HepG2 (cell line): ENCODE results near the gene RABEP1. TPM values are rescaled to one million over a fixed set of nuclear protein-coding genes. Genes with fewer than 3 reads are reported as not detected.

Experiments
- HNRNPK ChIP-seq: fragments of 200-400 bp; formaldehyde crosslinking; IDR thresholded peaks from 2 replicates; pipeline ENCODE4 v1.6.1; 2018; ENCODE audit warnings: low read length, low read depth, moderate library complexity, mild to moderate bottlenecking; ENCODE audit not compliant: poor library complexity, severe bottlenecking
- IRX3 ChIP-seq: sonication (generic); formaldehyde crosslinking; IDR thresholded peaks from 2 replicates; pipeline ENCODE4 v1.8.1; 2023; ENCODE audit warnings: mild to moderate bottlenecking, low read depth, missing genetic modification reagents, borderline replicate concordance
- KLF16 ChIP-seq, 2 experiments: sonication (generic) in 1 of 2; formaldehyde crosslinking in 1 of 2; IDR thresholded peaks; 2 replicates each; pipeline versions ENCODE4 v1.6.1 to v1.8.0; 2016 to 2023; ENCODE audit warnings: missing genetic modification reagents in 2 of 2, missing compliant biosample characterization in 1 of 2
- MYC ChIP-seq: sonication (generic); formaldehyde crosslinking; IDR thresholded peaks from 2 replicates; pipeline ENCODE4 v1.9.0; 2021; ENCODE audit warnings: missing genetic modification reagents, borderline replicate concordance
- NR2F1 ChIP-seq, 2 experiments: fragments of 450-650 bp in 1 of 2; formaldehyde crosslinking in 1 of 2; IDR thresholded peaks; 2 replicates each; pipeline versions ENCODE4 v1.5.0 to v1.6.1; 2016 to 2020; ENCODE audit warnings: mild to moderate bottlenecking in 1 of 2, missing compliant biosample characterization in 1 of 2, missing genetic modification reagents in 1 of 2, moderate library complexity in 1 of 2
- PLRG1 ChIP-seq: fragments of 450-650 bp; conservative IDR thresholded peaks from 2 replicates; pipeline ENCODE4 v1.6.1; 2016
- RELA ChIP-seq: sonication (generic); formaldehyde crosslinking; IDR thresholded peaks from 2 replicates; pipeline ENCODE4 v1.4.0; 2020; ENCODE audit warnings: missing genetic modification reagents
- SPEN ChIP-seq: sonication (generic); formaldehyde crosslinking; IDR thresholded peaks from 2 replicates; pipeline ENCODE4 v1.5.1; 2020; ENCODE audit warnings: low read depth, mild to moderate bottlenecking, missing genetic modification reagents
- ZNF670 ChIP-seq: sonication (generic); formaldehyde crosslinking; IDR thresholded peaks from 2 replicates; pipeline ENCODE4 v1.8.0; 2022; ENCODE audit warnings: mild to moderate bottlenecking, missing genetic modification reagents, borderline replicate concordance
- polyA plus RNA-seq, 8 experiments: library from polyadenylated mRNA; depleted of rRNA in 3 of 8; stranded (reverse) in 7 of 8; unstranded in 1 of 8; fragments of >200 nt; fragmentation: Illumina TruSeq in 4 of 8; extraction: Trizol in 4 of 8; gene quantifications; 2 replicates each; pipeline versions ENCODE4 v1.2.1 to v1.2.3, GENCODE V29; 2011 to 2016; ENCODE audit warnings: low read depth in 4 of 8, missing spikeins in 1 of 8, mixed read lengths in 1 of 8; ENCODE audit not compliant: insufficient read depth in 1 of 8
- total RNA-seq, 5 experiments: library from RNA; depleted of rRNA; stranded (reverse); fragments of >200 nt; fragmentation: Illumina TruSeq; extraction: Trizol; gene quantifications; 2 replicates each; pipeline ENCODE4 v1.2.3, GENCODE V29; 2016; ENCODE audit warnings: low read depth in 1 of 5
- TF ChIP-seq, protein P1 (sequence below): sonication (generic); formaldehyde crosslinking; IDR thresholded peaks from 2 replicates; pipeline ENCODE4 v1.4.0; 2020; ENCODE audit warnings: missing genetic modification reagents, borderline replicate concordance
- TF ChIP-seq, protein P2 (sequence below): sonication (generic); formaldehyde crosslinking; IDR thresholded peaks from 2 replicates; pipeline ENCODE4 v1.8.0; 2023; ENCODE audit warnings: mild to moderate bottlenecking, missing genetic modification reagents
- TF ChIP-seq, protein P3 (sequence below): sonication (generic); formaldehyde crosslinking; IDR thresholded peaks from 2 replicates; pipeline ENCODE4 v1.4.0; 2020; ENCODE audit warnings: missing genetic modification reagents
- TF ChIP-seq, protein P4 (sequence below), 2 experiments: sonication (generic) in 1 of 2; formaldehyde crosslinking in 1 of 2; IDR thresholded peaks; 2 replicates each; pipeline versions ENCODE4 v1.5.1 to v1.6.1; 2011 to 2020; ENCODE audit warnings: borderline replicate concordance in 1 of 2, low read depth in 1 of 2, low read length in 1 of 2, mild to moderate bottlenecking in 1 of 2, missing genetic modification reagents in 1 of 2, moderate library complexity in 1 of 2
- TF ChIP-seq, protein P5 (sequence below): sonication (generic); formaldehyde crosslinking; IDR thresholded peaks from 2 replicates; pipeline ENCODE4 v1.4.0; 2020; ENCODE audit warnings: missing genetic modification reagents

RABEP1 gene
- total and polyA plus RNA-seq, 2 of the 13 experiments (the other 11 are each of a cell fraction or from before 2014, with no cell fraction given): 13.7 to 41.5 TPM

DNA sequence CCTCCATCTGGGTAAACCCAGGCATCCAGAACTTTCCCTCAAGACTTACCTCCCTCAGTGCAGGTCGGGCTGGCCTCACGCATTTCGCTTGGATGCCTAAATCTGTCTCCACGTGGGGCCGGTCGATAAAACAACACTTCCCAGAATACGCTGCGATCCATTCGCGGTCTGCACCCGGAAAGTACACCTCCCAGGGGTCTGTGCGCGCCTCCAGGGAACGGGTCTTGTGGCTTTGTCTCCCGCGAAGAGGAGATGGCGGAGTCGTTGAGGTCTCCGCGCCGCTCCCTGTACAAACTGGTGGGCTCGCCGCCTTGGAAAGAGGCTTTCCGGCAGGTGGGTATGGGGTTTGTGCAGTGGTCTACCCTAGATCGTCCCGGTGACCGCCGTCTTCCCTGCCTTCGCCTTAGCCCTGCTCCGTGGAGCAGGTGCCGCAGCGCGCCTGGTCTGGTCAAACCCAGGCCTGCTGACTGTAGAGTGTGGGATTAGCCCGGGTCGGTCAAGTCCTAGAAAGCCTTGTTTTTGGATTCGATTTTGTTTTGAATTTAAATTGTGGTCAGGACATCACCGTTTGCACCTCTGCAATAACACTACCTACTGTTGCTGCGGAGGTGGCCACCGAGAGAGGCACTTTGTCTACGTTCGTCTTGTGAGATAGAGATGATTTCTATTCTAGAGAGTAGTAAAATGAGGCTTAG lies 138.0 kb downstream of the RABEP1 start, which contains the start of gene RPAIN (continued):
- TF ChIP-seq MYC (CRISPR knock-in tag) (peak; percentile 96), NR2F1 (CRISPR knock-in tag; IDR thresholded peaks at IDR 0.05) (0 out of 4 replicates have a peak, but pooled peaks of 1 of the 2 experiments have one; percentile 8), RELA (CRISPR knock-in tag) (no peak), IRX3 (CRISPR knock-in tag) (no peak), PLRG1 (no peak), SPEN (CRISPR knock-in tag) (peak; percentile 63), HNRNPK (no peak), KLF16 (CRISPR knock-in tag; IDR thresholded peaks at IDR 0.05) (peak in 1 of 2 experiments; percentile 33; a peak in 1 of 4 replicates), ZNF670 (peak; percentile 66; the same call in 1 of the 2 replicates)
- TF ChIP-seq, protein P1, sequence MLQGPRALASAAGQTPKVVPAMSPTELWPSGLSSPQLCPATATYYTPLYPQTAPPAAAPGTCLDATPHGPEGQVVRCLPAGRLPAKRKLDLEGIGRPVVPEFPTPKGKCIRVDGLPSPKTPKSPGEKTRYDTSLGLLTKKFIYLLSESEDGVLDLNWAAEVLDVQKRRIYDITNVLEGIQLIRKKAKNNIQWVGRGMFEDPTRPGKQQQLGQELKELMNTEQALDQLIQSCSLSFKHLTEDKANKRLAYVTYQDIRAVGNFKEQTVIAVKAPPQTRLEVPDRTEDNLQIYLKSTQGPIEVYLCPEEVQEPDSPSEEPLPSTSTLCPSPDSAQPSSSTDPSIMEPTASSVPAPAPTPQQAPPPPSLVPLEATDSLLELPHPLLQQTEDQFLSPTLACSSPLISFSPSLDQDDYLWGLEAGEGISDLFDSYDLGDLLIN (CRISPR knock-in tag): peak; percentile 91; the same call in 1 of the 2 replicates
- TF ChIP-seq, protein P2, sequence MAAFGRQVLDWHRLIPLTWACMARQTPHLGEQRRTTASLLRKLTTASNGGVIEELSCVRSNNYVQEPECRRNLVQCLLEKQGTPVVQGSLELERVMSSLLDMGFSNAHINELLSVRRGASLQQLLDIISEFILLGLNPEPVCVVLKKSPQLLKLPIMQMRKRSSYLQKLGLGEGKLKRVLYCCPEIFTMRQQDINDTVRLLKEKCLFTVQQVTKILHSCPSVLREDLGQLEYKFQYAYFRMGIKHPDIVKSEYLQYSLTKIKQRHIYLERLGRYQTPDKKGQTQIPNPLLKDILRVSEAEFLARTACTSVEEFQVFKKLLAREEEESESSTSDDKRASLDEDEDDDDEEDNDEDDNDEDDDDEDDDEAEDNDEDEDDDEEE (CRISPR knock-in tag): no peak
- TF ChIP-seq, protein P3, sequence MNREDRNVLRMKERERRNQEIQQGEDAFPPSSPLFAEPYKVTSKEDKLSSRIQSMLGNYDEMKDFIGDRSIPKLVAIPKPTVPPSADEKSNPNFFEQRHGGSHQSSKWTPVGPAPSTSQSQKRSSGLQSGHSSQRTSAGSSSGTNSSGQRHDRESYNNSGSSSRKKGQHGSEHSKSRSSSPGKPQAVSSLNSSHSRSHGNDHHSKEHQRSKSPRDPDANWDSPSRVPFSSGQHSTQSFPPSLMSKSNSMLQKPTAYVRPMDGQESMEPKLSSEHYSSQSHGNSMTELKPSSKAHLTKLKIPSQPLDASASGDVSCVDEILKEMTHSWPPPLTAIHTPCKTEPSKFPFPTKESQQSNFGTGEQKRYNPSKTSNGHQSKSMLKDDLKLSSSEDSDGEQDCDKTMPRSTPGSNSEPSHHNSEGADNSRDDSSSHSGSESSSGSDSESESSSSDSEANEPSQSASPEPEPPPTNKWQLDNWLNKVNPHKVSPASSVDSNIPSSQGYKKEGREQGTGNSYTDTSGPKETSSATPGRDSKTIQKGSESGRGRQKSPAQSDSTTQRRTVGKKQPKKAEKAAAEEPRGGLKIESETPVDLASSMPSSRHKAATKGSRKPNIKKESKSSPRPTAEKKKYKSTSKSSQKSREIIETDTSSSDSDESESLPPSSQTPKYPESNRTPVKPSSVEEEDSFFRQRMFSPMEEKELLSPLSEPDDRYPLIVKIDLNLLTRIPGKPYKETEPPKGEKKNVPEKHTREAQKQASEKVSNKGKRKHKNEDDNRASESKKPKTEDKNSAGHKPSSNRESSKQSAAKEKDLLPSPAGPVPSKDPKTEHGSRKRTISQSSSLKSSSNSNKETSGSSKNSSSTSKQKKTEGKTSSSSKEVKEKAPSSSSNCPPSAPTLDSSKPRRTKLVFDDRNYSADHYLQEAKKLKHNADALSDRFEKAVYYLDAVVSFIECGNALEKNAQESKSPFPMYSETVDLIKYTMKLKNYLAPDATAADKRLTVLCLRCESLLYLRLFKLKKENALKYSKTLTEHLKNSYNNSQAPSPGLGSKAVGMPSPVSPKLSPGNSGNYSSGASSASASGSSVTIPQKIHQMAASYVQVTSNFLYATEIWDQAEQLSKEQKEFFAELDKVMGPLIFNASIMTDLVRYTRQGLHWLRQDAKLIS: peak; percentile 72; the same call in 1 of the 2 replicates
- TF ChIP-seq, protein P4, sequence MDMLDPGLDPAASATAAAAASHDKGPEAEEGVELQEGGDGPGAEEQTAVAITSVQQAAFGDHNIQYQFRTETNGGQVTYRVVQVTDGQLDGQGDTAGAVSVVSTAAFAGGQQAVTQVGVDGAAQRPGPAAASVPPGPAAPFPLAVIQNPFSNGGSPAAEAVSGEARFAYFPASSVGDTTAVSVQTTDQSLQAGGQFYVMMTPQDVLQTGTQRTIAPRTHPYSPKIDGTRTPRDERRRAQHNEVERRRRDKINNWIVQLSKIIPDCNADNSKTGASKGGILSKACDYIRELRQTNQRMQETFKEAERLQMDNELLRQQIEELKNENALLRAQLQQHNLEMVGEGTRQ (IDR thresholded peaks at IDR 0.05; ENCODE audit: low read depth, low read length): no peak
- TF ChIP-seq, protein P4 (CRISPR knock-in tag; IDR thresholded peaks at IDR 0.05; ENCODE audit: borderline replicate concordance): peak; percentile 12; the same call in 1 of the 2 replicates
- TF ChIP-seq, protein P5, sequence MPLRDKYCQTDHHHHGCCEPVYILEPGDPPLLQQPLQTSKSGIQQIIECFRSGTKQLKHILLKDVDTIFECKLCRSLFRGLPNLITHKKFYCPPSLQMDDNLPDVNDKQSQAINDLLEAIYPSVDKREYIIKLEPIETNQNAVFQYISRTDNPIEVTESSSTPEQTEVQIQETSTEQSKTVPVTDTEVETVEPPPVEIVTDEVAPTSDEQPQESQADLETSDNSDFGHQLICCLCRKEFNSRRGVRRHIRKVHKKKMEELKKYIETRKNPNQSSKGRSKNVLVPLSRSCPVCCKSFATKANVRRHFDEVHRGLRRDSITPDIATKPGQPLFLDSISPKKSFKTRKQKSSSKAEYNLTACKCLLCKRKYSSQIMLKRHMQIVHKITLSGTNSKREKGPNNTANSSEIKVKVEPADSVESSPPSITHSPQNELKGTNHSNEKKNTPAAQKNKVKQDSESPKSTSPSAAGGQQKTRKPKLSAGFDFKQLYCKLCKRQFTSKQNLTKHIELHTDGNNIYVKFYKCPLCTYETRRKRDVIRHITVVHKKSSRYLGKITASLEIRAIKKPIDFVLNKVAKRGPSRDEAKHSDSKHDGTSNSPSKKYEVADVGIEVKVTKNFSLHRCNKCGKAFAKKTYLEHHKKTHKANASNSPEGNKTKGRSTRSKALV (CRISPR knock-in tag): 0 out of 2 replicates have a peak, but pooled peaks have one; percentile 12
